Measurements from ENCODE around the gene CRTC1. TPM values are rescaled to one million over a fixed set of nuclear protein-coding genes. Genes with fewer than 3 reads are reported as not detected.

CRTC1 gene
- total and polyA plus RNA-seq, 2 of the 13 experiments (the other 11 are each of a cell fraction or from before 2014, with no cell fraction given): 2.0 to 2.7 TPM

- no peak for TF ChIP-seq DMTF1 (CRISPR knock-in tag; IDR thresholded peaks at IDR 0.05)
- no peak for TF ChIP-seq ZNF354B (CRISPR knock-in tag; IDR thresholded peaks at IDR 0.05)
- peak; percentile 49; the same call in 1 of the 2 replicates for TF ChIP-seq RARA (CRISPR knock-in tag; IDR thresholded peaks at IDR 0.05)
- no peak for TF ChIP-seq SIN3A (IDR thresholded peaks at IDR 0.05; ENCODE audit: borderline replicate concordance, low read depth, low read length)
- peak; percentile 27; the same call in 1 of the 2 replicates for TF ChIP-seq ETV5 (CRISPR knock-in tag; IDR thresholded peaks at IDR 0.05; ENCODE audit: borderline replicate concordance)
- no peak for TF ChIP-seq MYC (CRISPR knock-in tag; IDR thresholded peaks at IDR 0.05; ENCODE audit: borderline replicate concordance)
- TF ChIP-seq PATZ1 (CRISPR knock-in tag; IDR thresholded peaks at IDR 0.05): peak; percentile 47
- peak; percentile 88 for TF ChIP-seq TFE3 (CRISPR knock-in tag; IDR thresholded peaks at IDR 0.05)
- peak; percentile 27; the same call in 1 of the 2 replicates for TF ChIP-seq ZNF281 (CRISPR knock-in tag; IDR thresholded peaks at IDR 0.05; ENCODE audit: borderline replicate concordance)
- TF ChIP-seq ZNF451 (CRISPR knock-in tag; IDR thresholded peaks at IDR 0.05): 0 out of 2 replicates have a peak, but pooled peaks have one; percentile 48
- TF ChIP-seq EED (CRISPR knock-in tag; IDR thresholded peaks at IDR 0.05): no peak
- no peak for TF ChIP-seq TIGD3 (CRISPR knock-in tag; IDR thresholded peaks at IDR 0.05; ENCODE audit: borderline replicate concordance)
- no peak for TF ChIP-seq TBL1XR1 (IDR thresholded peaks at IDR 0.05; ENCODE audit: borderline replicate concordance, low read length, partially characterized antibody)
- no peak for TF ChIP-seq ZNF878 (CRISPR knock-in tag; IDR thresholded peaks at IDR 0.05)
- TF ChIP-seq ZFP41 (CRISPR knock-in tag; IDR thresholded peaks at IDR 0.05; ENCODE audit: borderline replicate concordance): no peak
- no peak for TF ChIP-seq ZNF773 (CRISPR knock-in tag; IDR thresholded peaks at IDR 0.05; ENCODE audit: borderline replicate concordance)
- TF ChIP-seq SOX5 (CRISPR knock-in tag; IDR thresholded peaks at IDR 0.05; ENCODE audit: borderline replicate concordance): peak; percentile 54; the same call in 1 of the 2 replicates
- peak; percentile 53; the same call in 1 of the 2 replicates for TF ChIP-seq KDM6A (CRISPR knock-in tag; IDR thresholded peaks at IDR 0.05; ENCODE audit: low read depth)
- TF ChIP-seq ONECUT2 (CRISPR knock-in tag; IDR thresholded peaks at IDR 0.05): no peak
- TF ChIP-seq SP5 (CRISPR knock-in tag; IDR thresholded peaks at IDR 0.05; ENCODE audit: borderline replicate concordance, low read depth): peak; percentile 73; the same call in 1 of the 2 replicates
- peak; percentile 70 for TF ChIP-seq GATAD2A (CRISPR knock-in tag; IDR thresholded peaks at IDR 0.05)
- 0 out of 2 replicates have a peak, but pooled peaks have one; percentile 6 for TF ChIP-seq STAG1 (CRISPR knock-in tag; IDR thresholded peaks at IDR 0.05)
Measured at GRCh38 chr19:18737954-18738351, 54.5 kb downstream of the CRTC1 start (continued).

Data from HepG2 (cell line).